Measurements from ENCODE around the gene SCRN1. TPM values are rescaled to one million over a fixed set of nuclear protein-coding genes. Genes with fewer than 3 reads are reported as not detected.

The SCRN1 gene
- total RNA-seq, 2 donors from 2014 or later, result 20.4 to 30.4 TPM

DNA sequence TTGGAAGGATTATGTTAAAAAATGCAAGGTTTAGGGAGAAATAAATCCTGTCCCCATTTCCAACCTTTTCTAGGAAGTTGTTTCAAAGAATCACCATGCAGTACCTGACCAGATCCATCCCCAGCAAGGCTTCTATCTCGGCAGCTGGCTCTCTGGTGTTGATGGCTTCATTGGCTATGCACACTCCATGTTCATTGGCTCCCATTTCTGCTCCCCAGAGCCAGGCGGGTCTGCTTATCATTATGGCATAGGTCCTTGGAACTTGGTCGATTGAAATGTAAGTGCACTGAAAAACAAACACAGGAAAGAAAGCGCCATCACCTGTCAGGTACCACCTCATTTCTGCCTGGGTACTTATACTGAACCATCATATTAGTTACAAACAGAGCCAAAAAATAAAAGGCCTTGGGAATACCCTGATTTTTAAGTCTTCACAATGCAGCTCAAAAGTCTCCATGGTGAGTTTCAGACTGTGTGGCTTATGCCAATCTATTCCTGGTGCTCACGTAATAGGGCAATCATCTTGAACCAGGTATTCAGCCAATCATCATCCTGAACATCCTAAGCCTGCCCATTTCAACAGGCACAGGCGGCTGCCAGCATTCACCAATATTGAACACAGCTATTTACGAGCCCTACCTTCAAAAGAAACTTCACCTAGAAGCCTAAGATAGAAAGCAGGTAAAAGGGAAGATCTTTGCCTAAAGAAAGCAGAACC is 34.4 kb downstream of the SCRN1 start:
- Histone ChIP-seq H3K4me3 (no peak overlapping the region), H3K9me3 (no peaks in the 10 kb centered on the region), H3K27ac (no peak overlapping the region), H3K36me3 (replicated peaks in 1 of 2; ENCODE audit: insufficient read depth in 1 of 2, low read depth in 2 of 2) (peaks cover 0 to 10% of the 10 kb centered on the region in 2 donors), H3K27me3 (no peaks in the 10 kb centered on the region), H3K4me1 (no peaks in the 10 kb centered on the region)
- no peak for TF ChIP-seq POLR2A (IDR thresholded peaks at IDR 0.05)
- TF ChIP-seq, protein P1, sequence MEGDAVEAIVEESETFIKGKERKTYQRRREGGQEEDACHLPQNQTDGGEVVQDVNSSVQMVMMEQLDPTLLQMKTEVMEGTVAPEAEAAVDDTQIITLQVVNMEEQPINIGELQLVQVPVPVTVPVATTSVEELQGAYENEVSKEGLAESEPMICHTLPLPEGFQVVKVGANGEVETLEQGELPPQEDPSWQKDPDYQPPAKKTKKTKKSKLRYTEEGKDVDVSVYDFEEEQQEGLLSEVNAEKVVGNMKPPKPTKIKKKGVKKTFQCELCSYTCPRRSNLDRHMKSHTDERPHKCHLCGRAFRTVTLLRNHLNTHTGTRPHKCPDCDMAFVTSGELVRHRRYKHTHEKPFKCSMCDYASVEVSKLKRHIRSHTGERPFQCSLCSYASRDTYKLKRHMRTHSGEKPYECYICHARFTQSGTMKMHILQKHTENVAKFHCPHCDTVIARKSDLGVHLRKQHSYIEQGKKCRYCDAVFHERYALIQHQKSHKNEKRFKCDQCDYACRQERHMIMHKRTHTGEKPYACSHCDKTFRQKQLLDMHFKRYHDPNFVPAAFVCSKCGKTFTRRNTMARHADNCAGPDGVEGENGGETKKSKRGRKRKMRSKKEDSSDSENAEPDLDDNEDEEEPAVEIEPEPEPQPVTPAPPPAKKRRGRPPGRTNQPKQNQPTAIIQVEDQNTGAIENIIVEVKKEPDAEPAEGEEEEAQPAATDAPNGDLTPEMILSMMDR (IDR thresholded peaks at IDR 0.05), result no peak
- 60 to 68% methylated on average over 7 of the region's 7 CpGs for WGBS, 2 donors
- intact Hi-C loops (cut with DNase I), result no loop called here
- ATAC-seq (no peak), DNase-seq (no peak)

DNA sequence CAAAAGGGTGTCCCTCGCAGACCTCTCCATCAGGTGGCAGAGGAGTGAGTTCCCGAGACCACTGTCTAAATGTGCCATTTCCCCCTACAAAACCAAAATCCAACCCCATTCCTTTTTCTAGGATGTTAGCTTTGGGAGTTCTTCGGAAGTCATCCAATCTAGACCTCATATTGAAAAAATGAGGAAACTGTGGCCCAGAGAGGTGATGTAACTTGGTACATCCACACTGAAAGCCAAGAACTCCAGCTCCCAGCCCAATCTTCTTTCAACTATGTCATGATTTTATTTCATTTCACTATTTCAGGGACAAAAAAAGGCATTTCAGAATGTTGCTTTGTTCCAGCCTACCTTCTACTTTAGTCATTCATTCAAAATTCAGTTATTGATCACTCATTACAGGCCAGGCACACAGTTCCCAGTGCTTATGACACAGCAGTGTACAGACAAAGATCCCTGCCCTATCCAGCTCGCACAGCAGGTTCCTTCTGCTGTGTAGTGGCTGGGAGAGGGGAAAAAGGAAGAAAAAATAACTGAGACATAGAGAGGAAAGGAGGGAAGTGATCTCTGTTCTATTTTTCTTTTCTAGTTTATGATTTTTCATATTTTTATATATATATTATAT is 35.8 kb downstream of the SCRN1 start:
- peaks cover 0 to 10% of the 10 kb centered on the region in 2 donors for H3K36me3 ChIP-seq (replicated peaks in 1 of 2; ENCODE audit: insufficient read depth in 1 of 2, low read depth in 2 of 2)
- DNase-seq (no peak), ATAC-seq (peak; percentile 50)
- no peaks in the 10 kb centered on the region for H3K27me3 ChIP-seq
- H3K9me3 ChIP-seq, result no peaks in the 10 kb centered on the region
- no peak overlapping the region for H3K4me3 ChIP-seq
- TF ChIP-seq, protein P1 (IDR thresholded peaks at IDR 0.05), result no peak
- no peak for TF ChIP-seq POLR2A (IDR thresholded peaks at IDR 0.05)
- intact Hi-C loops (cut with DNase I), result no loop called here
- WGBS, 2 donors, result 73 to 78% methylated on average over 4 of the region's 4 CpGs
- H3K4me1 ChIP-seq, result no peaks in the 10 kb centered on the region
- peak overlapping the region in 1 of 4 donors; percentile 43 for H3K27ac ChIP-seq

DNA sequence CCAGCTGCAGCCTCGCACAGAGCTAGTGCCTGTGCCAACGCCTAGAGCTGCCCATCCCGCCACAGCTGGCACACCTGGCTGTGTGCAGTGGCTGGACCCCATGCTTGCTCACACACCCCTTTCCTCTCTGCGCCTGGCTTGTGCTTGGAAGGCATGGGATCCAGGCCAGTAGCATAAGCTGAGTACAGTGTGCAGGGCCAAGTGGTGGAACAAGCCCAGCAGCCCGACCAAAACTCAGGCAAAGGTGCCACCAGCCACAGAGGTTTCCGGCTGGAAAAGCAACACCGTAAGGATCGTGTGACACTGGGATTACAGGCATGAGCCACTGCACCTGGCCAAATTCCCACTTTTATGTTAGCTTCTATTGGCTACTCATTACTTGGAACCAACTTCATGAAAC is 38.4 kb downstream of the SCRN1 start:
- no peak for TF ChIP-seq POLR2A (IDR thresholded peaks at IDR 0.05)
- TF ChIP-seq, protein P1 (IDR thresholded peaks at IDR 0.05), result no peak
- Histone ChIP-seq H3K36me3 (replicated peaks in 1 of 2; ENCODE audit: insufficient read depth in 1 of 2, low read depth in 2 of 2) (peaks cover 0 to 10% of the 10 kb centered on the region in 2 donors), H3K27ac (no peak overlapping the region), H3K4me1 (no peaks in the 10 kb centered on the region), H3K27me3 (no peaks in the 10 kb centered on the region), H3K9me3 (no peaks in the 10 kb centered on the region), H3K4me3 (no peak overlapping the region)
- intact Hi-C loops (cut with DNase I), result no loop called here
- DNase-seq (no peak), ATAC-seq (no peak)
- WGBS, 2 donors, result 86 to 93% methylated on average over 3 to 8 of the region's 8 CpGs

DNA sequence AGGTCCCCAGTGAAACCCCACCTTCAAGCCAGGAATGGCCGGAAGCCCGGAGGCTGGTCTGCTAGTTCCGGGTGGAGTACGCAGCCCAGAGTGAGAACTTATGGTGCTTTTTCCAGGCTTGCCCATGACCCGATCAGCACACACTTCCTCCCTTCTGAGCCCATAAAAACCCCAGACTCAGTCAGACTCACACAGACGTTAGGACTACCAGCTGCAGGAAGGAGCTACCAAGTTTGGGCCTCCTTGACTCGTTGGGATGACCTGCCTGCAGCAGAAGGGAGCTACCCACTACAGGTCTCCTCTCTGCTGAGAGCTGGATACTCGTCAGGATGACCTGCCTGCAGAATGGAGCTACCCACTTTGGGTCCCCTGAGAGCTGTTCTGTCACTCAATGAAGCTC is 39.1 kb downstream of the SCRN1 start:
- no peak for TF ChIP-seq POLR2A (IDR thresholded peaks at IDR 0.05)
- TF ChIP-seq, protein P1 (IDR thresholded peaks at IDR 0.05), result no peak
- H3K9me3 ChIP-seq, result no peaks in the 10 kb centered on the region
- H3K4me3 ChIP-seq, result no peak overlapping the region
- H3K4me1 ChIP-seq, result no peaks in the 10 kb centered on the region
- DNase-seq (no peak), ATAC-seq (no peak)
- H3K36me3 ChIP-seq (replicated peaks in 1 of 2; ENCODE audit: insufficient read depth in 1 of 2, low read depth in 2 of 2), result peaks cover 0 to 10% of the 10 kb centered on the region in 2 donors
- intact Hi-C loops (cut with DNase I), result no loop called here
- no peaks in the 10 kb centered on the region for H3K27me3 ChIP-seq
- no peak overlapping the region for H3K27ac ChIP-seq
- 93 to 96% methylated on average over 4 to 8 of the region's 8 CpGs for WGBS, 2 donors
